ENCODE data around the gene PTPRN2.

The PTPRN2 gene

GRCh38 chr7:157630301-157630853 is 957.2 kb downstream of the PTPRN2 start:
- no peak for DNase-seq

- DNase-seq = no peak
These were observed 959.2 kb downstream of the PTPRN2 start for GRCh38 chr7:157628456-157628855.

- no peak for DNase-seq
These were observed 960.0 kb downstream of the PTPRN2 start for GRCh38 chr7:157627646-157628045.

GRCh38 chr7:157627033-157627432 is 960.6 kb downstream of the PTPRN2 start:
- DNase-seq = no peak

GRCh38 chr7:157625973-157626742 is 961.5 kb downstream of the PTPRN2 start:
- no peak for DNase-seq

- no peak for DNase-seq
These were observed 964.1 kb downstream of the PTPRN2 start for GRCh38 chr7:157623556-157623955.

GRCh38 chr7:157622408-157623205 is 965.0 kb downstream of the PTPRN2 start:
- no peak for DNase-seq

- DNase-seq = no peak
These were observed 965.6 kb downstream of the PTPRN2 start for GRCh38 chr7:157622000-157622399.

GRCh38 chr7:157621131-157621681 is 966.4 kb downstream of the PTPRN2 start:
- DNase-seq = no peak

- DNase-seq = no peak
These were observed 967.0 kb downstream of the PTPRN2 start for GRCh38 chr7:157620616-157621015.

- DNase-seq = no peak
These were observed 967.7 kb downstream of the PTPRN2 start for GRCh38 chr7:157619753-157620525.

- DNase-seq = no peak
These were observed 968.6 kb downstream of the PTPRN2 start for GRCh38 chr7:157618823-157619606.

- no peak for DNase-seq
These were observed 969.4 kb downstream of the PTPRN2 start for GRCh38 chr7:157618091-157618726.

GRCh38 chr7:157617401-157617800 is 970.2 kb downstream of the PTPRN2 start:
- no peak for DNase-seq

GRCh38 chr7:157616931-157617330 is 970.7 kb downstream of the PTPRN2 start:
- DNase-seq = no peak

- DNase-seq = peak; percentile 73
These were observed 971.2 kb downstream of the PTPRN2 start for GRCh38 chr7:157616426-157616825.

- DNase-seq = no peak
These were observed 971.8 kb downstream of the PTPRN2 start for GRCh38 chr7:157615852-157616251.

GRCh38 chr7:157615101-157615817 is 972.4 kb downstream of the PTPRN2 start:
- no peak for DNase-seq

GRCh38 chr7:157614457-157615020 is 973.1 kb downstream of the PTPRN2 start:
- no peak for DNase-seq
